ENCODE data around the gene CYTH4.
A peak's percentile ranks its signal among the peaks of the same experiment; 100 is the strongest.
"Not testable (repeated sequence)": the region's sequence is repeated elsewhere in the genome, so short reads cannot be mapped to it uniquely, and the experiment has no call there.

CYTH4 gene

DNA sequence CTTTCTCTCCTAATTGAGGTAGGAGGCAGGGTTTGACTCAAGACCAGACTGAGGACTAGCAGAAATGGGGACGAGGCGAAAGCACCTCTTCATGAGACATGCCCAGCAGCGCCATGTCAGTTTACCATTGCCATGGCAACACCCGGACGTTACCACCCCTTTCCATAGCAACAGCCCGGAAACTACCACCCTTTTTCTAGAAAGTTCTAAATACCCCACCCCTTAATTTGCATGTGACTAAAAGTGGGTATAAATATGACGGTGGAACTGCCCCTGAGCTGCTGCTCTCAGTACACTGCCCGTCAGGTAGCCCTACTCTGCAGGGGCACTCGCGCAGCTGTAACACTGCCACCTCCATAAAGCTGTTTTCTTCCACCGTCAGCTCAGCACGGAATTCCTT is 32.3 kb upstream of the CYTH4 start:
- no peak for DNase-seq (ENCODE audit: low spot score)

- DNase-seq (ENCODE audit: low spot score), result not testable (repeated sequence)
Observed at GRCh38 chr22:37251836-37252235, 30.5 kb upstream of the CYTH4 start.

DNA sequence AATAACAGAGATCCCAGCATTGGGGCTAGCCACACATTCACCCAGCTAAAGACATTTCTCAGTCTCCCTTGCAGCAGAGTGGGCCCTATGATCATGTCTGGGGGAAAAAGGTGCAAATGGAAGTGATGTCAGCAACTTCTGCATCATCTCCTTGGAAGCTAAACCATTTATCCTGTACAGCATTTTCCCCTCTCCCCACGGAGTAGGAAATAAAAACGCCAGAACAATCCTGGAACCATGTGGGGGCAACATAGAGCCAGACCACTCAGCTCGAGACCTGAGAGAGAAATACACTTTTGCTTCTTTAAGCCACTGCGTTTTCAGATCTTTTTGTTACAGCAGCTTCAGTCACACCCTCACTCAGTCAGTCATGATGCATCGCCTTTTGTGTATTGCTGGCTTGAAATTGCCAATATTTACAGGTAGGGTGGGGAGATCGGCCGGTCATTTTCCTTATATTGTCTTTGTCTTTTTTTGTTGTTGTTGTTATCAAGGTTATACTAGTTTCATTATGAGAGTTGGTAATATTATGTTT is 29.1 kb upstream of the CYTH4 start:
- DNase-seq (ENCODE audit: low spot score), result no peak

DNA sequence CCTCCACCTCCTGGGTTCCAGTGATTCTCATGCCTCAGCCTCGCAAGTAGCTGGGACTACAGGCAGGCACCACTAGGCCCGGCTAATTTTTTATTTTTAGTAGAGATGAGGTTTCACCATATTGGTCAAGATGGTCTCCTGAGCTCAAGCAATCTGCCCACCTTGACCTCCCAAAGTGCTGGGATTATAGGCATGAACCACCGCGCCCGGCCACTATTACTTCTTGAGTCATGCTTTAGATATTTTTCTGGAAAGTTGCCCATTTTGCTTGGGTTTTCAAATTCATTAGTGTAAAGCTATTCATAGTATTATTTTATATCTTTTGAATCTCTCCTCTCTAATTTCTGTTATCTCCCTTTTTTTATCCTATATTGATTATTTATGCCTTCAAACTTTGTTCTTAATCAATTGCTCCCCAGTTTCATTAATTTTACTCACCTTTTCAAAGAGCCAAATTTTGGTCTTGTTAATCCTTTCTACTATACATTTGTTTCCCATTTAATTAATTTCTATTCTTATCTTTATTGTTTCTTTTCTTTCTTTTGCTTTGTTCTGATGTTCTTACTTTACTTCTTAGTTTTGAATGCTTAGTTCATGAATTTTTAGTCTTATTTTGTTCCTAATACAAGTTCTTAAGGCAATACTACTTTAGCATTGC is 28.0 kb upstream of the CYTH4 start:
- no peak for DNase-seq (ENCODE audit: low spot score)

- no peak for DNase-seq (ENCODE audit: low spot score)
Observed at GRCh38 chr22:37254867-37255233, 27.5 kb upstream of the CYTH4 start.

DNA sequence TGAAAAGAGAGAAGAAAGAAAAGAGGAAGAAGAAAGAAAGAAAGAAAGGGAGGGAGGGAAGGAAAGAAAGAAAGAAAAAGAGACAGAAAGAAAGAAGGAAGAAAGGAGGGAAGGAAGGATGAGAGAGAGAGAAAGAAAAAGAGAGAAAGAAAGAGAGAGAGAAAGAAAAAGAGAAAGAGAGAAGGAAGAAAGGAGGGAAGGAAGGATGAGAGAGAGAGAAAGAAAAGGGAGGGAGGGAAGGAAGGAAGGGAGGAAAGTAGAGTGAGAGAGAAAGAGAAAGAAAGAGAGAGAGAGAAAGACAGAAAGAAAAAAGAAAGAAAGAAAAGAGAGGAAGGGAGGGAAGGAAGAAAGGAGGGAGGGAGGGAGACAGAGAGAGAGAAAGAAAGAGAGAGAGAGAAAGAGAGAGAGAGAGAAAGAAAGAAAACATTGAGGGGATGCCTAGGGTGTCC is 26.7 kb upstream of the CYTH4 start:
- no peak for DNase-seq (ENCODE audit: low spot score)

GRCh38 chr22:37256075-37256726 is 26.1 kb upstream of the CYTH4 start:
- DNase-seq (ENCODE audit: low spot score), result no peak

- DNase-seq (ENCODE audit: low spot score), result no peak
Observed at GRCh38 chr22:37258005-37258752, 24.1 kb upstream of the CYTH4 start.

GRCh38 chr22:37258753-37259401 is 23.4 kb upstream of the CYTH4 start:
- no peak for DNase-seq (ENCODE audit: low spot score)

DNA sequence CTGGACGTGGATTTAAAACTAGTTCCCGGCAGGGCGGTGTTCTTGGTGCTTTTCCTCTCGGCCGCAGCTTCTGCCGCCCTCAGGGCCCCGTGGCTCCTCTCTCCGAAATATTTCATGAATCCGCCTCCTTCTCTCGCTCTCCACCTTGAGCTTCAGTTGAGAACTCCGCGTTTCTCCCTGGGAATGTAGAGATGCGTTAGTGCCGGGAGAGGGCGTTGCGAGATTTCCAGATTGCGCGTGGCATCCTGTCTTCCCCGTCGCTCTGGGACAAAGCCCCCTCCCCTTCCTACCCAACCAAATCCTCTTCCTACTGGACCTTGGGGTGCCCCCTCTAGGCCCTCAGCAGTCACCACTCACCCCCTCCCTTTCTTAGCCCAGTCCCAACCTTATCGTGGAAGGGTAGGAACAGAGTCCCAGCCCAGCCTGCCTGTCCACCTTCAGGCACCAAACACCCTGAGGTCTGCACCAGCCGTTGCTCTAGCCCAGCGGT is 22.7 kb upstream of the CYTH4 start:
- peak; percentile 52 for DNase-seq (ENCODE audit: low spot score)

GRCh38 chr22:37260155-37260795 is 22.0 kb upstream of the CYTH4 start:
- DNase-seq (ENCODE audit: low spot score), result no peak

DNA sequence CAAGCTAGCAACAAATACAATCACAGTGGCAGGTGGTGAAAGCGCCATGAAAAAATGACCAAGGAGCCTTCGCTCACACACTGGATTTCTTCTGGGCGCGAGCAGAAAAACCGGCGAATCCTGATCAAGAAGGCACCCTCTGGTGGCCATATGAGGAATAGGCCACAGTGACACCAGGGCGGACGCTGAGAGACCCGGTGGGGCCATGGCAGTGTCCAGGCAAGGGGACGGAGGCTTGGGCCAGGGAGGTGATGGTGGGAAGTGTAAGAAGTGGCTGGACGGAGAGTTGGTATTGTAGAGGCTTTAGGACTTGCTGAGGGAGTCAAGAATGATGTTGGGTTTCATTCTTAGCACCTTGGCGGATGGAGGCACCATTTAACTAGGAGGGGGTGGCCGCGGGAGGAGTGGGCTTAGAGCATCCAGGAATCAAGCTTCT is 21.4 kb upstream of the CYTH4 start:
- DNase-seq (ENCODE audit: low spot score), result peak; percentile 77

- DNase-seq (ENCODE audit: low spot score), result no peak
Observed at GRCh38 chr22:37262346-37262745, 20.0 kb upstream of the CYTH4 start.

GRCh38 chr22:37263966-37264887 is 18.1 kb upstream of the CYTH4 start:
- no peak for DNase-seq (ENCODE audit: low spot score)

GRCh38 chr22:37266581-37267134 is 15.7 kb upstream of the CYTH4 start:
- DNase-seq (ENCODE audit: low spot score), result no peak

DNA sequence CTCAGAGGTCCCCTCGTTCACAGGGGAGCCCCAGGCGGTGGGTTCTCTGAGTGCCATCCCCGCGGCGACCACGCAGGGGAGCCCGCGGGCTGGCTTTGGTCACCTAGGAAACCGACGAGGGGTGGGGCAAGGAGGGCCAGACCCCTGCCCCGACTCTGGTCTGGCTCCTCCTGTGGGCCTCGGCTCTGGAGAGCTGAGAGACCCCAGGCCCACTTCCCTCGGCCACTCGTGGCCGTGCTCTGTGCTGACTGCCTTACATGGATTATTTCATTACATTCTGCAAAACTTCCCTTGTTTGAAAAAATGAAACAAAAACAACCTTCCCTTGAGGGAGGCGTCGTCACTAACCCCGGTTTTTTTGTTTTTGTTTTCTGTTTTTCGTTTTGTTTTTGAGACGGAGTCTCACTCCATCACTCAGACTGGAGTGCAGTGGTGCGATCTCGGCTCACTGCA is 15.1 kb upstream of the CYTH4 start:
- DNase-seq (ENCODE audit: low spot score), result peak; percentile 53

DNA sequence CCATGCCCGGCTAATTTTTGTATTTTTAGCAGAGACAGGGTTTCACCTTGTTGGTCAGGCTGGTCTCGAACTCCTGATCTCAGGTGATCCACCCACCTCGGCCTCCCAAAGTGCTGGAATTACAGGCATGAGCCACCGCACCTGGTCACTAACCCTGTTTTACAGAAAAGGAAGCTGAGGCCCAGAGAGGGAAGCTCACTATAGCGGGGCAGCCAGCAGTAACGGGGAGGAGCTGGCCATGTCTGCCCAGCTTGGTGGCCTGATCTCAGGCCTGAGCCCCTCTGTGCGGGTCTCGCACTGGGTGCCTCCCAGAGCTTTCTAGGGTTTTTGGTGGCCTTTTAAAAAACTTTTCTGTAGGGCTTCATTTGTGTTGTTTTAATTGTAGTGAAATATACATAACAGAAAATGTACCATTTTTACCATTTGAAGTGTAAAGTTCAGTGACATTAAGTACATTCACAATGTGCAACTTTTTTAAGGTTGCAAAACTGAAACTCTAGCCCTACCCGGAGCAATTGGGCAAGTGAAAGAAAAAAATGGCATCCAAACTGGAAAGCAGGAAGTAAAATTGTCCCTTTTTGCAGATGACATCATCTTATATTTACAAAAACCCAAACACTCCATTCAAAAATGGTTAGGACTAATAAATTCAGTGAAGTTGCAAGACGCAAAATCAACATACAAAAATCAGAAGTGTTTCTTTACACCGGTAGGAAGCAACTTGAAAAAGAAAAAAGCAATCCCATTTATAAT is 14.5 kb upstream of the CYTH4 start:
- no peak for DNase-seq (ENCODE audit: low spot score)

DNA sequence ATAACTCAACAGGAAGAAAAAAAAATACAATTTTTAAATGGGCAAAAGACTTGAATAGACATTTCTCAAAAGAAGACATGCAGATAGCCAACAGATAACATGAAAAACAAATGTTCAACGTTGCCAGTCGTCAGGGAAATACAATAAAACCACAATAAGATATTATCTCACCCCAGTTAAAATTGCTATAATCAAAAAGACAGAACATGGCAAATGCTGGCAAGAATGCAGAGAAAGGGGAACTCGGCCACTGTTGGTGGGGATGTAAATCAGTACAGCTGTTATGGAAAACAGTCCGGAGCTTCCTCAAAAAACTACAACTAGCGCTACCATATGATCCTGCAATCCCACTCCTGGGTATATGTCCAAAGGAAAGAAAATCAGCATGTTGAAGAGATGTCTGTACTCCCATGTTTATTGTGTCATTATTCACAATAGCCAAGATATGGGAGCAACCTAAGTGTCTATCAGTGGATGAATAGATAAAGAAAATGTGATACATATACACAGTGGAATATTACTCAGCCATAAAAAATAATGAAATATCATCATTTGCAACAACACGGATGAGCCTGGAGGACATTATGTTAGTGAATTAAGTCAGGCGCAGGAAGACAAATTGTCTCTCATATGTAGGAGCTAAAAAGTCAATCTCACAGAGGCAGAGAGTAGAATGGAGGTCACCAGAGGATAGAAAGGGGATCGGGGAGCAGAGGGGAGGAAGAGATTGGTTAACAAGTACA is 12.2 kb upstream of the CYTH4 start:
- DNase-seq (ENCODE audit: low spot score), result no peak

Measured in AG08395 (cell line).